Left forelimb (tissue), 1 donor: ENCODE data around the gene CSTF2.
"Not testable (repeated sequence)": the region's sequence is repeated elsewhere in the genome, so short reads cannot be mapped to it uniquely, and the experiment has no call there.

Experiments used
- DNase-seq: peaks from one replicate; pipeline ENCODE4 v3.0.0-alpha.2; 2018; ENCODE audit warnings: low spot score

Gene CSTF2, protein sequence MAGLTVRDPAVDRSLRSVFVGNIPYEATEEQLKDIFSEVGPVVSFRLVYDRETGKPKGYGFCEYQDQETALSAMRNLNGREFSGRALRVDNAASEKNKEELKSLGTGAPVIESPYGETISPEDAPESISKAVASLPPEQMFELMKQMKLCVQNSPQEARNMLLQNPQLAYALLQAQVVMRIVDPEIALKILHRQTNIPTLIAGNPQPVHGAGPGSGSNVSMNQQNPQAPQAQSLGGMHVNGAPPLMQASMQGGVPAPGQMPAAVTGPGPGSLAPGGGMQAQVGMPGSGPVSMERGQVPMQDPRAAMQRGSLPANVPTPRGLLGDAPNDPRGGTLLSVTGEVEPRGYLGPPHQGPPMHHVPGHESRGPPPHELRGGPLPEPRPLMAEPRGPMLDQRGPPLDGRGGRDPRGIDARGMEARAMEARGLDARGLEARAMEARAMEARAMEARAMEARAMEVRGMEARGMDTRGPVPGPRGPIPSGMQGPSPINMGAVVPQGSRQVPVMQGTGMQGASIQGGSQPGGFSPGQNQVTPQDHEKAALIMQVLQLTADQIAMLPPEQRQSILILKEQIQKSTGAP

DNA sequence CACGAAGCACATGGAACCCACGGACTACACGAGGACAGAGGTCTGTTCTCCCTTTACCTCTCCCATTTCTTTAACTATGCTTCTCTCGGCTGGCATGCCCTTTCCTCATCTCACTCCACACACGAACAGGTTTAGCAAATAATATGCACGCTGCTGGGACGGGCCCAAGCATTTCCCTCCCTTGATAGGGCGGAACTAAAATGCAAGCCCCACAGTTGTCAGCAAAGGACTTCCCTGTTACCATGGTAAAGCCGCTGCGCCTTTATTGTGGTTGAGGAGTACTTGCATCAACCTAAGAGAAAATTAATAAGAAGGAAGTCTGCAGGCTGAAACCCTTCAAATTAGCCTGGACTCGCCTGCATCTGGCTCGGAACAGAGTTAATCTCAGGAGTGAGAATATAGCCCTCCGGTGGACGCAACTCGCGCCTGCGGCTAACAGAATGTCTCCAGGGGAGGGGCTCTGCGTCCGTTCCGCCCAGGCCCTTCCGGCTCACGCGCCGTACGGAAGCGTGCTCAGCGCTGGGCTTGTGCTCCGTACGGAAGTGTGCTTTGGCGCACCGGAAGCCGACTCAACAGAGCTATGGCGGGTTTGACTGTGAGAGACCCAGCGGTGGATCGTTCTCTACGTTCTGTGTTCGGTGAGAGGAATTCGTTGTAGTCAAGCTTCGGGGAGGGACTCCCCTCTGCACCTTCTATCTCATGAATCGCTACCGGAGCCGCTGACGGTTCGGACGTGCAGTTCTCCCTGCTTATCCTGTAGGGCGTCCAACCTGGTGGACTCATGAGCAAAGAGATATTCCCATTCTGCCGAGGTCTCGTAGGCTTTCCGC, at the start of gene CSTF2:
Gene CSTF2, plus strand, starts transcription at position 555 of the 830 bp plus-strand sequence. Its CDS starts 26 bp downstream, at position 581.
- peak; percentile 84 for DNase-seq

- DNase-seq = not testable (repeated sequence)
These were observed 23.8 kb upstream of the CSTF2 start for GRCh38 chrX:100796371-100796770.

GRCh38 chrX:100797359-100797758, 22.8 kb upstream of the CSTF2 start:
- DNase-seq = no peak

- no peak for DNase-seq
These were observed 21.5 kb upstream of the CSTF2 start for GRCh38 chrX:100798484-100799214.

DNA sequence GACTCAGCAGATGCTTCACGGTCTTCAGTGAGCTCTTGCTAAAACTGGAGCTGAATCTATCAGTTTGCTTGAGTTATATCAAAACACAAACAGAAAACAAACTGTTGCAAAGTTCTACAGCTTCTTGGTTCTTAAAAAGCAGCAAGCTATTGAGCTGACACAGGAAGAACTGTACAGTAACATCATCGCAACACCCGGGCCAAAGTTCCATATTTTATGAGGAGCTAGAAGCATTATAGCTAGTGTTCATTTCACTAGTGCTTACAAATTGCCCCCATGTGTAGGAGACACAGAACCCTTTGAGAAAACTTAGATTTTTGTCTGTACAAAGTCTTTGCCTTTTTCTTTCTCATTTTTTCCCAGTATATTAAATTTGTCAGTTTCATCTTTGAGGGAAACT, 17.3 kb upstream of the CSTF2 start:
- DNase-seq = no peak

DNA sequence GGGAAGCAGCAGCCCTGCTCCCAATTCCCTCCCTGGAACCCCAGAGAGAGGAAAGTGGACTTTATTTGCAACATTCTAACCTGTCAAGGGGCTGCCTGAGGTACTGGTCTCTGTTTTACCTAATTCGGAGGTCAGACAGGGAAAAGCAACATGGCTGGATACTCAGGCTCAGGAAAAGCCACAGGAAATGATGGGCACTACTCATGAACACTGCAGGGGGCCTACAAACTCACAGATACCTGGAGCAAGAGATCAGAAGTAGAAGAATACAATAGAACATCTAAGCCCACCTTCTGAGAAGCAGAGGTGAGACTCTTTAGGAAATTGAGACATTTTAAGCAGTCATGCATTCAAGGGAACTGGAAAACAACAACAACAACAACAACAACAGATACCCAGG, 15.4 kb upstream of the CSTF2 start:
- DNase-seq = no peak

DNA sequence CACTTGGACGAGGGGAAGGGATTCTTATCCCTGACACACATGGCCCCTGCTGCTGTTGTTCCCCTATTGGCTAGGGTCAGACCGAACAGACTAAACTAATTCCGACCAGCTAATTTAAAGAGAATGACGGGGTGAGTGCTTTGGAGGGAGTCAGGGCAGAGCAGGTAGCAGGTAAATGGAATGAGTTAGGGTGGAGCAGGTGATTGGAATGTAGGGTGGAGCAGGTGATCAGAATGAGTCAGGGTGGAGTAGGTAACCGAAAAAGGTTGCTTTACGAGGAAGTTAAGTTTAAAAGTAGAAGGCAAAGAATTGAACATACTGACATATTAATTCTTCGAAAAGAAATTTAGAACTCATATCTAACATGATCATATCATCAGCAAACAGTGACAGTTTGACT, 11.9 kb upstream of the CSTF2 start:
- DNase-seq = not testable (repeated sequence)

DNA sequence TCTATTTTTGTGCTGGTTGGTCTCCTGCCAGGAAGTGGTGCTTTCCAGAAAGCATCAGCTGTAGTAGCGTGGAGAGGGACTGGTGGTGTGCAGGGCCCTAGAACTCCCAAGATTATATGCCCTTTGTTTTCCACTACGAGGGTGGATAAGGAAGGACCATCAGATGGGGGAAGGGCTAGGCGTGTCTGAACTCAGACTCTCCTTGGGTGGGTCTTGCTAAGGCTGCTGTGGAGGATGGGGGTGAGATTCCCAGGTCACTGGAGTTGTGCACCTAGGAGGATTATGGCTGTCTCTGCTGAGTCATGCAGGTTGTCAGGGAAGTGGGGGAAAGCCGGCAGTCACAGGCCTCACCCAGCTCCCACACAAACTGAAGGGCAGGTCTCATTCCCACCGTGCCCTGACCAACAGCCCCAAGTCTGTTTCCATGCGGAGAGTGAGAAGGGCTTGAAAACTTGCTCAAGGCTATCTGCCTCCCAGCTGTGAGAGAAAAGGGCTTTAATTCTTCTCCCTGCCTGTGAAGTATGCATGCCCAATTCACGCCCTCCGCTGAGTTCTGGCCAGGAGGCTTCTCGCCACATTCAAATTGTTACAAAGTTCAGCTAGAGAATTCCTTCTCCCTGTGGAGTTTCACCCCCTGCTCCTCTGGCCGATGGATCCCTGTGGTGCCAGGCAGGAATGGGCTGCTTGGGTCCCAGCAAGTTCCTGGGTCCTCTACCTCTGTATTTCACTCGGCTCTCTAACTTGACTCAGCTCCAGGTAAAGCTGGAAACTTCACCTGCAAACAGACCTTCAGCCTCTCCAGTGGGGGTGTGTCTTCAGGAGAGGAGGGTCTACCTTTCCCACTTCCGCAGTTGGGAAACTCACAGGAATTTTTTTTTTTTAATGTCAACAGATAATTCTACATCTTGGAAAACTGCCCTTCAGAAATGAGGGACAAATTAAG, 7.7 kb upstream of the CSTF2 start:
- no peak for DNase-seq

- DNase-seq = no peak
These were observed 2.9 kb upstream of the CSTF2 start for GRCh38 chrX:100817340-100817739.

GRCh38 chrX:100819534-100819836, 706 bp upstream of the CSTF2 start:
- no peak for DNase-seq

DNA sequence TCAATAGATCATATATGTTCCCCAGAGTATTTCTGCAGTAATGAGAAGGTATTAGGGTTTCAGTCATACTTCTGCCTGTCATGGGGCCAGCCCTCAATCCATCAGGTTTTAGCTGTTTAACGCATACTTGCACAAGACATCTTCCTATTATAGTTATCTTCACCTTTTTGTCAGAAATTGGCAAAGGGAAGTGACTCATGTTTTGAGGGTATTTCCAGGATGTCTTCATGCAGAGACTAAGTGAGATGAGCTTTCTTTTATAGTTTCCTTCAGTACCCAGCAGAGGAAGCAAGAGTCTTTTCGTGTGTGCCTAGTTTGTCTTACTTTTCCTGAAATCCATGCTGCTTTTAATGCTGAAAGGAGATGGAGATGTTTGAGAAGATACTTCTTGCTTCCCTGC, 9.5 kb downstream of the CSTF2 start:
- DNase-seq = no peak

GRCh38 chrX:100830143-100830542, 10.0 kb downstream of the CSTF2 start:
- no peak for DNase-seq

GRCh38 chrX:100830547-100830946, 10.4 kb downstream of the CSTF2 start:
- DNase-seq = no peak

- DNase-seq = no peak
These were observed 11.2 kb downstream of the CSTF2 start for GRCh38 chrX:100831219-100831946.

DNA sequence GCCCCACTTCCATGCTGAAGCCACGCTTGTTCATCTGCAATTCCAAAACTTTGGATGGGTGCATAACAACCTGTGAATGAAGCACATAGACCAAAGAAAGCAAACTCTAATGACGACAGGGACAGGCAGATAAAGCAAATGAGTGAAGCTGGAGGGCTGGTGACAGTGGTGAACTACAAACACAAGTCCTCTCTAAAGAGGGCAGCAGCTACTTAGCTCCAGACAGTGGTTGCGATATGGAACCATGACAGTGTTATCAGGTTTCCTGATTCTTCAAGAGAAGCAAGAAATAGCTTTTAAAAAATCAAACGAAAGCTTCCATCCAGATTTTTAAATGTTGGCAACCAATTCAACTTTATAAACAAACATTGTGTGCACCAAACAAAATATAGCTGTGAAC, 30.1 kb downstream of the CSTF2 start:
- no peak for DNase-seq

GRCh38 chrX:100852810-100853209, 32.6 kb downstream of the CSTF2 start:
- no peak for DNase-seq

DNA sequence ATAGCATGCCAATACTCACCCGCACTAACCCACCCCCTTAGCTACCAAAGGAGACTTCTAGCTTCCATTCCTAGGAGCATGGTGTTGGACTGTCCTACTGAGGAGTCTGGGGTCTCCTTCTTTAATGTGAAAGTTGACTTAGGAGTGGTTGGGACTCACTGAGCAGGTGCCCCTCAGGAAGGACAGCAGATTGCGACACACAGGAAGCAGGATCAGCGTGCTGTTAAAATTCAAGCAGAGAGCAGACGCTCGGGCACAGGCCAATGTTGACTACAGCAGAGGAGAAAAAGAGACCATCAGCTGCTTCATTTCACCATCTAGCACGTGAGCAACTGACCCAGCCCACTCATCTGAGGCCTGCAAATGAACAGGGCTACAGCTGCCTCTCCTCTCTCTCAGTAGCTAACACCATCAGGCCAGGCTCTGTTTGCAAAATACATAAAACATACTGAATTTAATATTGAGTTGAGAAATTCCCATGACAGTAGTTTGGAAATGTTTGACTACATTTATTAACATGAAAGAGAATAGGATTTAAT, 43.2 kb downstream of the CSTF2 start:
- no peak for DNase-seq

- DNase-seq = no peak
These were observed 44.6 kb downstream of the CSTF2 start for GRCh38 chrX:100864657-100865391.

GRCh38 chrX:100868273-100868672, 48.1 kb downstream of the CSTF2 start:
- no peak for DNase-seq
